ENCODE measurements around the gene OR10G3. TPM values are rescaled to one million over a fixed set of nuclear protein-coding genes. Genes with fewer than 3 reads are reported as not detected.

The OR10G3 gene
- total and polyA plus RNA-seq, 12 donors: not detected

- no peak for TF ChIP-seq CTCF (IDR thresholded peaks at IDR 0.05)
- Histone ChIP-seq H3K36me3 (no peaks in the 10 kb centered on the region), H3K4me1 (peaks cover 0 to 16% (median 6%) of the 10 kb centered on the region in 9 donors), H3K4me3 (no peak overlapping the region), H3K27ac (no peak overlapping the region), H3K9me3 (no peaks in the 10 kb centered on the region), H3K27me3 (peaks cover 0 to 8% (median 0%) of the 10 kb centered on the region in 7 donors)
- DNase-seq (no peak), ATAC-seq (no peak)
- 75 to 78% methylated on average over 7 of the region's 7 CpGs for WGBS, 2 donors
- intact Hi-C loops (cut with DNase I): no loop called here
These were observed 56.7 kb downstream of the OR10G3 start for GRCh38 chr14:21523203-21523602.

GRCh38 chr14:21521501-21521900 is 58.4 kb downstream of the OR10G3 start:
- ATAC-seq (no peak), DNase-seq (no peak)
- H3K9me3 ChIP-seq: no peaks in the 10 kb centered on the region
- intact Hi-C loops (cut with DNase I): no loop called here
- WGBS, 2 donors: 79 to 82% methylated on average over 2 of the region's 2 CpGs
- no peak for TF ChIP-seq CTCF (IDR thresholded peaks at IDR 0.05)
- H3K27me3 ChIP-seq: peaks cover 0 to 3% (median 0%) of the 10 kb centered on the region in 7 donors
- peaks cover 0 to 6% (median 0%) of the 10 kb centered on the region in 9 donors for H3K4me1 ChIP-seq
- H3K27ac ChIP-seq: no peak overlapping the region
- H3K36me3 ChIP-seq: no peaks in the 10 kb centered on the region
- no peak overlapping the region for H3K4me3 ChIP-seq

- Histone ChIP-seq H3K27me3 (peaks cover 0 to 3% (median 0%) of the 10 kb centered on the region in 7 donors), H3K36me3 (no peaks in the 10 kb centered on the region), H3K27ac (no peak overlapping the region), H3K9me3 (no peaks in the 10 kb centered on the region), H3K4me1 (peaks cover 0 to 5% (median 0%) of the 10 kb centered on the region in 9 donors), H3K4me3 (no peak overlapping the region)
- intact Hi-C loops (cut with DNase I): no loop called here
- no peak for DNase-seq
- WGBS, 2 donors: 90 to 94% methylated on average over 1 of the region's 1 CpG
- ATAC-seq: no peak
- TF ChIP-seq CTCF (IDR thresholded peaks at IDR 0.05): no peak
These were observed 59.1 kb downstream of the OR10G3 start for GRCh38 chr14:21520767-21521166.

GRCh38 chr14:21518725-21519124 is 61.2 kb downstream of the OR10G3 start:
- Histone ChIP-seq H3K9me3 (no peaks in the 10 kb centered on the region), H3K36me3 (no peaks in the 10 kb centered on the region), H3K4me3 (no peak overlapping the region), H3K27ac (no peak overlapping the region), H3K4me1 (no peaks in the 10 kb centered on the region), H3K27me3 (peaks cover 0 to 3% (median 0%) of the 10 kb centered on the region in 7 donors)
- intact Hi-C loops (cut with DNase I): no loop called here
- 76 to 89% methylated on average over 2 of the region's 2 CpGs for WGBS, 2 donors
- no peak for TF ChIP-seq CTCF (IDR thresholded peaks at IDR 0.05)
- ATAC-seq (no peak), DNase-seq (no peak)

Other genes starting within 250 kb of the OR10G3 start
- gene SUPT16H, start 196.1 kb downstream of the OR10G3 start, total RNA-seq: 10 to 100 TPM; 24.8 to 36.1 (median 30.6) TPM
- gene SUPT16H, start 196.1 kb downstream of the OR10G3 start, polyA plus RNA-seq: 10 to 100 TPM; 26.2 to 30.3 TPM
- 10 to 100 TPM; 31.1 to 47.5 (median 40.1) TPM for gene CHD8, start 124.0 kb downstream of the OR10G3 start, total RNA-seq
- gene CHD8, start 124.0 kb downstream of the OR10G3 start, polyA plus RNA-seq: 10 to 100 TPM; 19.4 to 27.7 TPM
- 10 to 100 TPM; 14.8 to 25.8 (median 18.4) TPM for gene RAB2B, start 103.1 kb downstream of the OR10G3 start, total RNA-seq
- gene RAB2B, start 103.1 kb downstream of the OR10G3 start, polyA plus RNA-seq: 10 to 100 TPM in 1 of 2 donors, 1 to 10 TPM in 1; 7.1 to 11.0 TPM
- gene TOX4, start 102.9 kb downstream of the OR10G3 start, total RNA-seq: 100 to 1,000 TPM in 2 of 10 donors, 10 to 100 TPM in 8; 74.4 to 104 (median 94.3) TPM
- gene TOX4, start 102.9 kb downstream of the OR10G3 start, polyA plus RNA-seq: 10 to 100 TPM; 14.9 to 33.0 TPM
- 10 to 100 TPM; 21.0 to 30.3 (median 24.0) TPM for gene METTL3, start 68.7 kb downstream of the OR10G3 start, total RNA-seq
- 10 to 100 TPM; 22.9 to 46.7 TPM for gene METTL3, start 68.7 kb downstream of the OR10G3 start, polyA plus RNA-seq
- 1 to 10 TPM; 2.5 to 6.6 (median 4.3) TPM for gene SALL2, start 53.7 kb downstream of the OR10G3 start, total RNA-seq
- gene SALL2, start 53.7 kb downstream of the OR10G3 start, polyA plus RNA-seq: 1 to 10 TPM; 1.1 to 1.3 TPM
- not detected for gene OR10G2, start 54.9 kb upstream of the OR10G3 start, total RNA-seq
- gene OR10G2, start 54.9 kb upstream of the OR10G3 start, polyA plus RNA-seq: not detected
- not detected for gene OR4E2, start 73.8 kb upstream of the OR10G3 start, total RNA-seq
- not detected for gene OR4E2, start 73.8 kb upstream of the OR10G3 start, polyA plus RNA-seq
- under 1 TPM in 1 of 10 donors, not detected in 9; 0.06 TPM for gene OR4E1, start 93.7 kb upstream of the OR10G3 start, total RNA-seq
- not detected for gene OR4E1, start 93.7 kb upstream of the OR10G3 start, polyA plus RNA-seq

Measured in heart right ventricle (tissue), 16 donors.